ENCODE measurements around the gene LRMDA. TPM values are rescaled to one million over a fixed set of nuclear protein-coding genes. Genes with fewer than 3 reads are reported as not detected.

The LRMDA gene
- total and polyA plus RNA-seq, 2 of the 13 experiments (the other 11 are each of a cell fraction or from before 2014, with no cell fraction given) = 13.4 to 22.0 TPM

- Histone ChIP-seq H3K4me1 (ENCODE audit: insufficient read depth, low read length) (peaks cover 8% of the 10 kb centered on the region; the same call in 1 of the 2 replicates), H2AFZ (ENCODE audit: low read length) (no peak overlapping the region), H4K20me1 (ENCODE audit: insufficient read depth, low read length) (no peaks in the 10 kb centered on the region), H3K27ac (ENCODE audit: extremely low read length, insufficient read depth, low read length) (no peak overlapping the region), H3K36me3 (replicated peaks in 1 of 2; ENCODE audit: control insufficient read depth in 1 of 2, insufficient read depth in 2 of 2, low read length in 2 of 2) (no peaks in the 10 kb centered on the region), H3K9ac (ENCODE audit: insufficient read depth, low read depth, low read length) (no peak overlapping the region), H3K4me3 (replicated peaks in 1 of 3; ENCODE audit: insufficient read depth in 1 of 3, low read depth in 2 of 3, low read length in 3 of 3) (no peak overlapping the region), H3K27me3 (ENCODE audit: control insufficient read depth in 1 of 2, insufficient read depth in 2 of 2, low read length in 2 of 2) (no peaks in the 10 kb centered on the region), H3K9me3 (ENCODE audit: low read length) (no peaks in the 10 kb centered on the region; the same call in 1 of the 2 replicates), H3K4me2 (ENCODE audit: low read depth, low read length) (no peak overlapping the region), H3K79me2 (ENCODE audit: insufficient read depth, low read length) (no peaks in the 10 kb centered on the region)
- intact Hi-C loops (cut with micrococcal nuclease; ENCODE audit: unreplicated experiment) = no loop called here
- TF ChIP-seq ZGPAT (CRISPR knock-in tag; IDR thresholded peaks at IDR 0.05) (no peak), THAP11 (CRISPR knock-in tag; IDR thresholded peaks at IDR 0.05) (no peak), ZNF318 (CRISPR knock-in tag; IDR thresholded peaks at IDR 0.05) (no peak)
- TF ChIP-seq, protein P1, sequence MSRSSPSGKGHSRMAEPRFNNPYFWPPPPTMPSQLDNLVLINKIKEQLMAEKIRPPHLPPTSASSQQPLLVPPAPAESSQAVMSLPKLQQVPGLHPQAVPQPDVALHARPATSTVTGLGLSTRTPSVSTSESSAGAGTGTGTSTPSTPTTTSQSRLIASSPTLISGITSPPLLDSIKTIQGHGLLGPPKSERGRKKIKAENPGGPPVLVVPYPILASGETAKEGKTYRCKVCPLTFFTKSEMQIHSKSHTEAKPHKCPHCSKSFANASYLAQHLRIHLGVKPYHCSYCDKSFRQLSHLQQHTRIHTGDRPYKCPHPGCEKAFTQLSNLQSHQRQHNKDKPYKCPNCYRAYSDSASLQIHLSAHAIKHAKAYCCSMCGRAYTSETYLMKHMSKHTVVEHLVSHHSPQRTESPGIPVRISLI (CRISPR knock-in tag; IDR thresholded peaks at IDR 0.05; ENCODE audit: borderline replicate concordance) = no peak
- TF ChIP-seq, protein P2, sequence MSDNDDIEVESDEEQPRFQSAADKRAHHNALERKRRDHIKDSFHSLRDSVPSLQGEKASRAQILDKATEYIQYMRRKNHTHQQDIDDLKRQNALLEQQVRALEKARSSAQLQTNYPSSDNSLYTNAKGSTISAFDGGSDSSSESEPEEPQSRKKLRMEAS (IDR thresholded peaks at IDR 0.05) = no peak
- ChIA-PET POLR2A (no interaction called here), CTCF (ENCODE audit: low intra/inter-chr PET ratio, low total read pairs) (no interaction called here)
- in situ Hi-C loops (cut with HindIII; ENCODE audit: extremely low pct_ligation_motif_present, low pct_unique_long_range_greater_than_20kb) = no loop called here
- no peak for DNase-seq (ENCODE audit: low spot score)
- FAIRE-seq = no peak
- 92% methylated on average over 2 of the region's 2 CpGs for WGBS (ENCODE audit: low lambda C conversion rate)
- ATAC-seq = no peak
- no TSS peak for BruUV-seq (replicated peaks)
Measured at GRCh38 chr10:76169246-76169645, 737.8 kb downstream of the LRMDA start.

Data from HepG2 (cell line).